ENCODE data around the gene CDC42EP3. TPM values are rescaled to one million over a fixed set of nuclear protein-coding genes. Genes with fewer than 3 reads are reported as not detected.

Gene CDC42EP3
- total and polyA plus RNA-seq, 2 experiments from 2014 or later, result 31.4 TPM

DNA sequence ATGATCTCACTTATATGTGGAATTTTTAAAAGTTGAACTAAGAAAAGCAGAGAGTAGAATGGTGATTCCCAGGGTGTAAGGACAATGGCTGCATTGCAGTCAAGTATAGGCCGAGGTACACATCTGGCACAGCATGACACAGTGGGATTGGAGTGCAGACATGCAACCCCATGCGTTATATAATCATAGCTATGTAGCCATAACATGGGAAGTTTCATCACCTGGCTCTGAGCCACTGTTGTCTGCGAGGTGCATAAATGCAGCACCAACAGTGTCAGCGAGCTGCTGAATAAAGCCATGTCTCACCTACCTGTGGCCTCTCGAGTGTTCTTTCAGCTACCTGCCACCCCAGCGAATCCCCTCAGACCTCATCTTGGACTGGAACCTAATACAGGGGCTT is 61.7 kb downstream of the CDC42EP3 start:
- Mint-ChIP-seq H3K36me3 (ENCODE audit: low read depth) (no peaks in the 10 kb centered on the region), H3K4me1 (peaks cover 6% of the 10 kb centered on the region; the same call in 2 of the 3 replicates), H3K27me3 (ENCODE audit: insufficient read depth, low read depth, poor library complexity) (no peaks in the 10 kb centered on the region), H3K9me3 (0 out of 3 replicates have a peak, but pooled peaks cover 3% of the 10 kb centered on the region), H3K27ac (no peak overlapping the region), H3K4me3 (no peak overlapping the region)
- TF ChIP-seq EZH2phosphoT487 (IDR thresholded peaks at IDR 0.05; ENCODE audit: unreplicated experiment) (no peak), POLR2AphosphoS5 (IDR thresholded peaks at IDR 0.05; ENCODE audit: low read depth) (no peak), NANOG (IDR thresholded peaks at IDR 0.05; ENCODE audit: borderline replicate concordance) (no peak), ZNF114 (CRISPR knock-in tag; IDR thresholded peaks at IDR 0.05) (no peak), EZH2 (IDR thresholded peaks at IDR 0.05; ENCODE audit: low read depth, unreplicated experiment) (no peak), CREB1 (CRISPR knock-in tag; IDR thresholded peaks at IDR 0.05; ENCODE audit: low read depth) (no peak), ZNF331 (CRISPR knock-in tag; IDR thresholded peaks at IDR 0.05; ENCODE audit: low read depth) (no peak)
- TF ChIP-seq, protein P1, sequence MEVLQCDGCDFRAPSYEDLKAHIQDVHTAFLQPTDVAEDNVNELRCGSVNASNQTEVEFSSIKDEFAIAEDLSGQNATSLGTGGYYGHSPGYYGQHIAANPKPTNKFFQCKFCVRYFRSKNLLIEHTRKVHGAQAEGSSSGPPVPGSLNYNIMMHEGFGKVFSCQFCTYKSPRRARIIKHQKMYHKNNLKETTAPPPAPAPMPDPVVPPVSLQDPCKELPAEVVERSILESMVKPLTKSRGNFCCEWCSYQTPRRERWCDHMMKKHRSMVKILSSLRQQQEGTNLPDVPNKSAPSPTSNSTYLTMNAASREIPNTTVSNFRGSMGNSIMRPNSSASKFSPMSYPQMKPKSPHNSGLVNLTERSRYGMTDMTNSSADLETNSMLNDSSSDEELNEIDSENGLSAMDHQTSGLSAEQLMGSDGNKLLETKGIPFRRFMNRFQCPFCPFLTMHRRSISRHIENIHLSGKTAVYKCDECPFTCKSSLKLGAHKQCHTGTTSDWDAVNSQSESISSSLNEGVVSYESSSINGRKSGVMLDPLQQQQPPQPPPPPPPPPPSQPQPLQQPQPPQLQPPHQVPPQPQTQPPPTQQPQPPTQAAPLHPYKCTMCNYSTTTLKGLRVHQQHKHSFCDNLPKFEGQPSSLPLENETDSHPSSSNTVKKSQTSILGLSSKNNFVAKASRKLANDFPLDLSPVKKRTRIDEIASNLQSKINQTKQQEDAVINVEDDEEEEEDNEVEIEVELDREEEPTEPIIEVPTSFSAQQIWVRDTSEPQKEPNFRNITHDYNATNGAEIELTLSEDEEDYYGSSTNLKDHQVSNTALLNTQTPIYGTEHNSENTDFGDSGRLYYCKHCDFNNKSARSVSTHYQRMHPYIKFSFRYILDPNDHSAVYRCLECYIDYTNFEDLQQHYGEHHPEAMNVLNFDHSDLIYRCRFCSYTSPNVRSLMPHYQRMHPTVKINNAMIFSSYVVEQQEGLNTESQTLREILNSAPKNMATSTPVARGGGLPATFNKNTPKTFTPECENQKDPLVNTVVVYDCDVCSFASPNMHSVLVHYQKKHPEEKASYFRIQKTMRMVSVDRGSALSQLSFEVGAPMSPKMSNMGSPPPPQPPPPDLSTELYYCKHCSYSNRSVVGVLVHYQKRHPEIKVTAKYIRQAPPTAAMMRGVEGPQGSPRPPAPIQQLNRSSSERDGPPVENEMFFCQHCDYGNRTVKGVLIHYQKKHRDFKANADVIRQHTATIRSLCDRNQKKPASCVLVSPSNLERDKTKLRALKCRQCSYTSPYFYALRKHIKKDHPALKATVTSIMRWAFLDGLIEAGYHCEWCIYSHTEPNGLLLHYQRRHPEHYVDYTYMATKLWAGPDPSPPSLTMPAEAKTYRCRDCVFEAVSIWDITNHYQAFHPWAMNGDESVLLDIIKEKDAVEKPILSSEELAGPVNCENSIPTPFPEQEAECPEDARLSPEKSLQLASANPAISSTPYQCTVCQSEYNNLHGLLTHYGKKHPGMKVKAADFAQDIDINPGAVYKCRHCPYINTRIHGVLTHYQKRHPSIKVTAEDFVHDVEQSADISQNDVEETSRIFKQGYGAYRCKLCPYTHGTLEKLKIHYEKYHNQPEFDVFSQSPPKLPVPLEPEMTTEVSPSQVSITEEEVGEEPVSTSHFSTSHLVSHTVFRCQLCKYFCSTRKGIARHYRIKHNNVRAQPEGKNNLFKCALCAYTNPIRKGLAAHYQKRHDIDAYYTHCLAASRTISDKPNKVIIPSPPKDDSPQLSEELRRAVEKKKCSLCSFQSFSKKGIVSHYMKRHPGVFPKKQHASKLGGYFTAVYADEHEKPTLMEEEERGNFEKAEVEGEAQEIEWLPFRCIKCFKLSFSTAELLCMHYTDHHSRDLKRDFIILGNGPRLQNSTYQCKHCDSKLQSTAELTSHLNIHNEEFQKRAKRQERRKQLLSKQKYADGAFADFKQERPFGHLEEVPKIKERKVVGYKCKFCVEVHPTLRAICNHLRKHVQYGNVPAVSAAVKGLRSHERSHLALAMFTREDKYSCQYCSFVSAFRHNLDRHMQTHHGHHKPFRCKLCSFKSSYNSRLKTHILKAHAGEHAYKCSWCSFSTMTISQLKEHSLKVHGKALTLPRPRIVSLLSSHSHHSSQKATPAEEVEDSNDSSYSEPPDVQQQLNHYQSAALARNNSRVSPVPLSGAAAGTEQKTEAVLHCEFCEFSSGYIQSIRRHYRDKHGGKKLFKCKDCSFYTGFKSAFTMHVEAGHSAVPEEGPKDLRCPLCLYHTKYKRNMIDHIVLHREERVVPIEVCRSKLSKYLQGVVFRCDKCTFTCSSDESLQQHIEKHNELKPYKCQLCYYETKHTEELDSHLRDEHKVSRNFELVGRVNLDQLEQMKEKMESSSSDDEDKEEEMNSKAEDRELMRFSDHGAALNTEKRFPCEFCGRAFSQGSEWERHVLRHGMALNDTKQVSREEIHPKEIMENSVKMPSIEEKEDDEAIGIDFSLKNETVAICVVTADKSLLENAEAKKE (CRISPR knock-in tag; IDR thresholded peaks at IDR 0.05), result no peak
- TF ChIP-seq, protein P2, sequence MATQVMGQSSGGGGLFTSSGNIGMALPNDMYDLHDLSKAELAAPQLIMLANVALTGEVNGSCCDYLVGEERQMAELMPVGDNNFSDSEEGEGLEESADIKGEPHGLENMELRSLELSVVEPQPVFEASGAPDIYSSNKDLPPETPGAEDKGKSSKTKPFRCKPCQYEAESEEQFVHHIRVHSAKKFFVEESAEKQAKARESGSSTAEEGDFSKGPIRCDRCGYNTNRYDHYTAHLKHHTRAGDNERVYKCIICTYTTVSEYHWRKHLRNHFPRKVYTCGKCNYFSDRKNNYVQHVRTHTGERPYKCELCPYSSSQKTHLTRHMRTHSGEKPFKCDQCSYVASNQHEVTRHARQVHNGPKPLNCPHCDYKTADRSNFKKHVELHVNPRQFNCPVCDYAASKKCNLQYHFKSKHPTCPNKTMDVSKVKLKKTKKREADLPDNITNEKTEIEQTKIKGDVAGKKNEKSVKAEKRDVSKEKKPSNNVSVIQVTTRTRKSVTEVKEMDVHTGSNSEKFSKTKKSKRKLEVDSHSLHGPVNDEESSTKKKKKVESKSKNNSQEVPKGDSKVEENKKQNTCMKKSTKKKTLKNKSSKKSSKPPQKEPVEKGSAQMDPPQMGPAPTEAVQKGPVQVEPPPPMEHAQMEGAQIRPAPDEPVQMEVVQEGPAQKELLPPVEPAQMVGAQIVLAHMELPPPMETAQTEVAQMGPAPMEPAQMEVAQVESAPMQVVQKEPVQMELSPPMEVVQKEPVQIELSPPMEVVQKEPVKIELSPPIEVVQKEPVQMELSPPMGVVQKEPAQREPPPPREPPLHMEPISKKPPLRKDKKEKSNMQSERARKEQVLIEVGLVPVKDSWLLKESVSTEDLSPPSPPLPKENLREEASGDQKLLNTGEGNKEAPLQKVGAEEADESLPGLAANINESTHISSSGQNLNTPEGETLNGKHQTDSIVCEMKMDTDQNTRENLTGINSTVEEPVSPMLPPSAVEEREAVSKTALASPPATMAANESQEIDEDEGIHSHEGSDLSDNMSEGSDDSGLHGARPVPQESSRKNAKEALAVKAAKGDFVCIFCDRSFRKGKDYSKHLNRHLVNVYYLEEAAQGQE (IDR thresholded peaks at IDR 0.05; ENCODE audit: unreplicated experiment), result no peak
- TF ChIP-seq, protein P3, sequence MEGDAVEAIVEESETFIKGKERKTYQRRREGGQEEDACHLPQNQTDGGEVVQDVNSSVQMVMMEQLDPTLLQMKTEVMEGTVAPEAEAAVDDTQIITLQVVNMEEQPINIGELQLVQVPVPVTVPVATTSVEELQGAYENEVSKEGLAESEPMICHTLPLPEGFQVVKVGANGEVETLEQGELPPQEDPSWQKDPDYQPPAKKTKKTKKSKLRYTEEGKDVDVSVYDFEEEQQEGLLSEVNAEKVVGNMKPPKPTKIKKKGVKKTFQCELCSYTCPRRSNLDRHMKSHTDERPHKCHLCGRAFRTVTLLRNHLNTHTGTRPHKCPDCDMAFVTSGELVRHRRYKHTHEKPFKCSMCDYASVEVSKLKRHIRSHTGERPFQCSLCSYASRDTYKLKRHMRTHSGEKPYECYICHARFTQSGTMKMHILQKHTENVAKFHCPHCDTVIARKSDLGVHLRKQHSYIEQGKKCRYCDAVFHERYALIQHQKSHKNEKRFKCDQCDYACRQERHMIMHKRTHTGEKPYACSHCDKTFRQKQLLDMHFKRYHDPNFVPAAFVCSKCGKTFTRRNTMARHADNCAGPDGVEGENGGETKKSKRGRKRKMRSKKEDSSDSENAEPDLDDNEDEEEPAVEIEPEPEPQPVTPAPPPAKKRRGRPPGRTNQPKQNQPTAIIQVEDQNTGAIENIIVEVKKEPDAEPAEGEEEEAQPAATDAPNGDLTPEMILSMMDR (conservative IDR thresholded peaks at IDR 0.05; ENCODE audit: low read depth in 2 of 2), result no peak
- Histone ChIP-seq H3K27ac (ENCODE audit: low read depth) (no peak overlapping the region), H3K4me3 (no peak overlapping the region), H3K79me2 (replicated peaks; ENCODE audit: insufficient read depth) (no peaks in the 10 kb centered on the region), H3F3A (replicated peaks; ENCODE audit: low read depth) (no peaks in the 10 kb centered on the region), H3K27me3 (ENCODE audit: insufficient read depth) (no peaks in the 10 kb centered on the region), H3K4me1 (ENCODE audit: insufficient read depth) (no peaks in the 10 kb centered on the region), H3K9me2 (ENCODE audit: insufficient read depth) (no peaks in the 10 kb centered on the region), H4K20me1 (replicated peaks; ENCODE audit: insufficient read depth) (no peaks in the 10 kb centered on the region), H3K36me3 (ENCODE audit: insufficient read depth) (no peaks in the 10 kb centered on the region), H2AFZ (no peak overlapping the region), H3K4me2 (no peak overlapping the region)
- no peak for ATAC-seq
- no peak for DNase-seq (ENCODE audit: low spot score)
